ENCODE data around the gene ILKAP.

Gene ILKAP

DNA sequence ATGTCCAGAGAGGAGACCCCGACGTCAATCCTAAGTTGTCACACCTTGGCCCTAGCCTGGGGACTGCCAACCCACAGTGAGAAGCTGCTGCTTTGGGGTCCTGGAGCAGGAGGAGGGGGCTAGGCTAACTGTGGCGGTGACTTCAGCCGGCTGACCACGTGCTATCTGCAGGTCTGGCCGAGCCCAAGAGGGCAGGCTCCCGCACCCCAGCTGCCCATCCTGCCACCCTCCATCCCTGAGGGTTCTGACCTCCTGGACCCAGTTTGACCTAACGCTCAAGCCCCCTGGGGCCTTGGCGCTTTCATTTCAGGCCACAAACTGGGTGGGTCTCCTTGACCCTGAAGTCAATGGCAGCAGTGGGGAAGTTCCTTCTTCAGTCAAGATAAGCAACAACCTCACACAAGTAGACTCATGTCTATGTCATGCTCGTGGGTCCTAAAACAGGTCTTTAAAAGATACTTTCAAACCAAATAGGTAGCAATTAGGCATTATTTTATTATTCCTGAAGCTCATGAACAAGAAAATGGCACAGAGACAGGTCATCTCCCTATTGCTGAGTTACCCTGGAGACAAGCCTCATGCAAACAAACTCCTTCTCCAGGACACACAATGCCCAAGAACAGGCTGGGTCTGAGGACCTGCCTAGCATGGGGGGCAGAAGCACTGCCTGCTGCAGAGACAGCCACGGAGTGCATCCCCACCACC, 34.1 kb upstream of the ILKAP start:
- no peak overlapping the region for H3K9ac ChIP-seq
- H3K4me2 ChIP-seq: peak overlapping the region; percentile 90; the same call in 1 of the 2 replicates
- H3K27ac ChIP-seq: no peak overlapping the region
- H3K79me2 ChIP-seq (ENCODE audit: insufficient read depth, low read depth): peaks cover 18% of the 10 kb centered on the region
- H3K4me1 ChIP-seq (ENCODE audit: low read depth, poor library complexity, severe bottlenecking): peaks cover 32% of the 10 kb centered on the region
- H3K36me3 ChIP-seq (ENCODE audit: insufficient read depth): no peaks in the 10 kb centered on the region
- H3K4me3 ChIP-seq (IDR thresholded peaks at IDR 0.05; ENCODE audit: insufficient read depth, low read depth, low read length): no peak overlapping the region
- no peaks in the 10 kb centered on the region for H3K27me3 ChIP-seq (ENCODE audit: insufficient read depth, low read depth)
- TF ChIP-seq, protein P1, sequence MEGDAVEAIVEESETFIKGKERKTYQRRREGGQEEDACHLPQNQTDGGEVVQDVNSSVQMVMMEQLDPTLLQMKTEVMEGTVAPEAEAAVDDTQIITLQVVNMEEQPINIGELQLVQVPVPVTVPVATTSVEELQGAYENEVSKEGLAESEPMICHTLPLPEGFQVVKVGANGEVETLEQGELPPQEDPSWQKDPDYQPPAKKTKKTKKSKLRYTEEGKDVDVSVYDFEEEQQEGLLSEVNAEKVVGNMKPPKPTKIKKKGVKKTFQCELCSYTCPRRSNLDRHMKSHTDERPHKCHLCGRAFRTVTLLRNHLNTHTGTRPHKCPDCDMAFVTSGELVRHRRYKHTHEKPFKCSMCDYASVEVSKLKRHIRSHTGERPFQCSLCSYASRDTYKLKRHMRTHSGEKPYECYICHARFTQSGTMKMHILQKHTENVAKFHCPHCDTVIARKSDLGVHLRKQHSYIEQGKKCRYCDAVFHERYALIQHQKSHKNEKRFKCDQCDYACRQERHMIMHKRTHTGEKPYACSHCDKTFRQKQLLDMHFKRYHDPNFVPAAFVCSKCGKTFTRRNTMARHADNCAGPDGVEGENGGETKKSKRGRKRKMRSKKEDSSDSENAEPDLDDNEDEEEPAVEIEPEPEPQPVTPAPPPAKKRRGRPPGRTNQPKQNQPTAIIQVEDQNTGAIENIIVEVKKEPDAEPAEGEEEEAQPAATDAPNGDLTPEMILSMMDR (conservative IDR thresholded peaks at IDR 0.05; ENCODE audit: low read depth, low read length): no peak
- no peaks in the 10 kb centered on the region; the same call in 1 of the 2 replicates for H4K20me1 ChIP-seq (ENCODE audit: insufficient read depth)
- H2AFZ ChIP-seq (ENCODE audit: low read depth): no peak overlapping the region

DNA sequence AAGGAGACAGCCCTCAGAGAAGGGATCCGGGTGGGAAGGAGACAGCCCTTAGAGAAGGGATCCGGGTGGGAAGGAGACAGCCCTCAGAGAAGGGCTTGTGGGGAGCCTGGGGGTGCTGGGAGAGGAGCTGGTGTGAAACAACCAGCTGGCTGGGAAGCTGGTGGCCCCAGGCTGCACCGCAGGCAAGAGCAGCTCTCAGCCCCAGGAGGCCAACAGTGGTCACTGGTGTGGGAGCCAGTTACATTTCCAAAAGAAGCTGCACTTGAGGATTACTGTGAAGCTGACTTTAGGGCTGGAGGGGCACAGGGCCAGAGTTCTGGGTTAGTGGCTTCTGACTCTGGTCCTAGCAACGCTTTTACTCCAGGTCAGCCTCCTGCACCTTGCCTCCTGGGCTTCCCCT, 33.1 kb upstream of the ILKAP start:
- TF ChIP-seq, protein P1 (conservative IDR thresholded peaks at IDR 0.05; ENCODE audit: low read depth, low read length): no peak
- no peak overlapping the region for H3K9ac ChIP-seq

DNA sequence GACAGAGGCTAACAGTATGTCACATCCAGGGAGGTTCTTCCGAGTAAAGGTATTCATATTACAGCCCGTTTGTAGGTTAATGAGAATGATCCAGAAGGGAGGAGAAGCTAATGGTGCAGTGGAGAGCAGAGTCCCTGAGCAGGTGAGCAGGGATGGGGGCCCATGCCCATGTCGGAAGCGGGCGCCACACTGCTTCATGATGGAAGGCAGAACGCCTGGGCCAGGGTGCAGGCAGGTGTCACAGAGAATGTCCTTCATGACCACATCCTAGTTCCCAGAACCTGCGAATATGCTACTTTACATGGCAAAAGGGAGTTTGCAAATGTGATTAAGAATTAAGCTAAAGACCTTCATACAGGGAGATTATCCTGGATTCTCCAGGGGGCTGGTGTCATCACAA, 32.4 kb upstream of the ILKAP start:
- H3K4me3 ChIP-seq (IDR thresholded peaks at IDR 0.05; ENCODE audit: insufficient read depth, low read depth, low read length): no peak overlapping the region
- H3K4me1 ChIP-seq (ENCODE audit: low read depth, poor library complexity, severe bottlenecking): peaks cover 16% of the 10 kb centered on the region
- no peaks in the 10 kb centered on the region for H3K36me3 ChIP-seq (ENCODE audit: insufficient read depth)
- peaks cover 18% of the 10 kb centered on the region for H3K79me2 ChIP-seq (ENCODE audit: insufficient read depth, low read depth)
- H3K9ac ChIP-seq: no peak overlapping the region
- no peaks in the 10 kb centered on the region; the same call in 1 of the 2 replicates for H4K20me1 ChIP-seq (ENCODE audit: insufficient read depth)
- no peak overlapping the region for H3K27ac ChIP-seq
- H3K27me3 ChIP-seq (ENCODE audit: insufficient read depth, low read depth): no peaks in the 10 kb centered on the region
- no peak overlapping the region for H3K4me2 ChIP-seq
- H2AFZ ChIP-seq (ENCODE audit: low read depth): no peak overlapping the region
- TF ChIP-seq, protein P1 (conservative IDR thresholded peaks at IDR 0.05; ENCODE audit: low read depth, low read length): no peak

More for the DNA sequence above, 33.1 kb upstream of the ILKAP start:
- Histone ChIP-seq H3K27me3 (ENCODE audit: insufficient read depth, low read depth) (no peaks in the 10 kb centered on the region), H3K4me2 (no peak overlapping the region), H3K4me3 (IDR thresholded peaks at IDR 0.05; ENCODE audit: insufficient read depth, low read depth, low read length) (no peak overlapping the region), H4K20me1 (ENCODE audit: insufficient read depth) (no peaks in the 10 kb centered on the region; the same call in 1 of the 2 replicates), H3K79me2 (ENCODE audit: insufficient read depth, low read depth) (peaks cover 18% of the 10 kb centered on the region), H3K4me1 (ENCODE audit: low read depth, poor library complexity, severe bottlenecking) (peaks cover 22% of the 10 kb centered on the region), H3K27ac (no peak overlapping the region), H3K36me3 (ENCODE audit: insufficient read depth) (no peaks in the 10 kb centered on the region), H2AFZ (ENCODE audit: low read depth) (no peak overlapping the region)

DNA sequence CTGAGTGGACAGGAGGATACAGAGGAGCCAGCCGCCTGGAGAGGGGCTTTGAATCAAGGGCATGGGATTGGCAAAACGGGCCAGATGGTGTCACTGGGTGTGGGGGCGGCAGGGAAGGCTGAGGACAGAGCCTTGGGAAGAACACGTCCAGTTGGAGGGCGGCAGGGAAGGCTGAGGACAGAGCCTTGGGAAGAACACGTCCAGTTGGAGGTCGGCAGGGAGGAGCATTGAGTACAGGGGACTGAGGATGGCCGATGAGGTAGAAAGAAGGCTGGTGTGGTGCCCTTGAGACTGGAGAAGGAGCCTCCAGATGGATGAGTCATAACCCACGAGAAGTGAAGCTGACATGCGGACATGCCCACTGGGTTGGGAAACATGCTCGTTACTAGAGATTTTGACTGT, 31.8 kb upstream of the ILKAP start:
- peaks cover 18% of the 10 kb centered on the region for H3K79me2 ChIP-seq (ENCODE audit: insufficient read depth, low read depth)
- no peak overlapping the region for H3K4me2 ChIP-seq
- H2AFZ ChIP-seq (ENCODE audit: low read depth): no peak overlapping the region
- H3K36me3 ChIP-seq (ENCODE audit: insufficient read depth): no peaks in the 10 kb centered on the region
- no peak overlapping the region for H3K27ac ChIP-seq
- H3K4me1 ChIP-seq (ENCODE audit: low read depth, poor library complexity, severe bottlenecking): peaks cover 16% of the 10 kb centered on the region
- no peaks in the 10 kb centered on the region for H3K27me3 ChIP-seq (ENCODE audit: insufficient read depth, low read depth)
- H3K4me3 ChIP-seq (IDR thresholded peaks at IDR 0.05; ENCODE audit: insufficient read depth, low read depth, low read length): no peak overlapping the region
- H3K9ac ChIP-seq: no peak overlapping the region
- TF ChIP-seq, protein P1 (conservative IDR thresholded peaks at IDR 0.05; ENCODE audit: low read depth, low read length): no peak
- no peaks in the 10 kb centered on the region; the same call in 1 of the 2 replicates for H4K20me1 ChIP-seq (ENCODE audit: insufficient read depth)
